ENCODE results near the gene MVD.
"Not testable (repeated sequence)": the region's sequence is repeated elsewhere in the genome, so short reads cannot be mapped to it uniquely, and the experiment has no call there.

MVD gene

DNA sequence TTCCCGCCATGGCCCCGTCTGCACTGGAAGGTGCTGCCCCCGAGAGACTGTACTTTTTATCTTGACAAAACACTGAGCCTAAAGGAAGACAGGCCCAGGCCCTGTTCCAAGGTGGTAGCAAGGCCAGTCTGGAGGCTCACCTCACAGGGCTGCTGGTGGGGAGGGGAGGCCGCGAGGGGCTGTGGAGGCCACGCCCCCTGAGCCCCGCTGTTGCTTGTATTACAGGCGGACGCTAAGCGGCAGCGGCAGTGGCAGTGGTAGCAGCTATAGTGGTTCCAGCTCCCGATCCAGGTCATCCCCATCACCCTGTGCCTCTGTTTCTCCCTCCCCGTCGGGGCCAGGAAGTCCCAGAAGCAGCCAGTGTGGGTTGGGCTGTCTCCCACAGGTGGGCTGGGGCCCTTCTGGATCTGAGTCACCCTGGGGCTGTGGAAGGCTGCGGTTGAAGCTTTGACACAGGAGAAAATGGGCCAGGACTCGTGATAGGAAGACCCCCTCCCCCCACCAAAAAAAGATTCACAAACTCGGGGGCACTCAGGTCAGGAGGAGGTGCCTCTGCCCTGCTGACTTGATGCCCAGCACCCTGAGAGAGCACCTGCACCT lies 37.8 kb downstream of the MVD start:
- DNase-seq (ENCODE audit: low read depth in 2 of 2) = no peak

DNA sequence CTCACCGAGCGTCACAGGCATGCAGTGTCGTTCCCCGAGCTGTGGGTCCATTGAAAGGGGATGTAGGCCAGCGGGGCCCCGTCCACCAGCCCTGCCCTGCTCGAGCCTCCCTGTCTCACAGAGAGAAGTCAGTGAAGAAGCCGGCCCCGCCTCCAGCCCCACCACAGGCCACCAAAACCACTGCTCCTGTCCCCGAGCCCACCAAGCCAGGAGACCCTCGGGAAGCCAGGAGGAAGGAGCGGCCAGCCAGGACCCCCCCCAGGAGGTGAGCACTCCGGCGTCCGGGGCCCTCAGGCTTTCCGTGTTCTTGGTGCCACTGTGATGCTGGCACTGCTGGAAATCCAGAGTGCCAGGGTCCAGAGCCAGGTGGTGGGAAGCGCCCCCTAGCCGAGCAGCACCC lies 38.4 kb downstream of the MVD start:
- no peak for DNase-seq (ENCODE audit: low read depth in 2 of 2)

DNA sequence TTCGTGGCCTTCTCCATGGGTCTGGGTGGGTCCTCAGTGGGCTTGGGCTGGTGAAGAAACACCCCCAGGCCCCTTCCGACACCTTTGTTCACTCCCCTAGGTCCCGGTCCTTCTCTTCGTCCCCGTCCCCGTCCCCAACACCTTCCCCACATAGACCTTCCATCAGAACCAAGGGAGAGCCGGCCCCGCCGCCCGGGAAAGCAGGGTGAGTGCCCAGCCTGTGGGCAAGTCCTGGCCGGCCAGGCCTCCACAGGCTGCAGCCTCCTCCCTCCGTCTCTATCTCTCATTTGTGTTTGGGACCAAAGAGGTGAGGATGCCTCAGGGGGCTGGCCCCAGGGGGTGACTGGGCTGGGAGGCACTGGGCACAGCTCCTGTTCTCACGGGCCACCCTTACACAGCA lies 39.0 kb downstream of the MVD start:
- no peak for DNase-seq (ENCODE audit: low read depth in 2 of 2)

DNA sequence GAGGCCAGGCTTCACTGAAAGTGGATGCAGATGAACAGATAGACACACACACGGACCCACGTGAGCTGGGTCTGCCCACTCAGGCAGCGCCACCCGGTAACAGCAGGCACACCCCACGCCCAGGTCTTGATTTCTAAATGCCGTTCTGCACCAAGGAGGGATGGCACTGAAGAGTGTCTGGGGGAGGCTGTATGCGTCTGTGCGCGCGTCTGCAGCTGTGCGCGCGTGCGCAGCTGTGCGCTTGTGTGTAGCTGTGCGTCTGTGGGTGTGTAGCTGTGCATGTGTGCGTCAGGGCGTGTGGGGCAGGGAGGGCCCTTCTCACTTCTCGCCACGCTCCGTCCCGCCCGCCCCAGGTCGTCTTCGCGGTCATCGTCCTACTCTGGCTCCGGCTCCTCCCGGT lies 40.0 kb downstream of the MVD start:
- DNase-seq (ENCODE audit: low read depth in 2 of 2) = no peak

DNA sequence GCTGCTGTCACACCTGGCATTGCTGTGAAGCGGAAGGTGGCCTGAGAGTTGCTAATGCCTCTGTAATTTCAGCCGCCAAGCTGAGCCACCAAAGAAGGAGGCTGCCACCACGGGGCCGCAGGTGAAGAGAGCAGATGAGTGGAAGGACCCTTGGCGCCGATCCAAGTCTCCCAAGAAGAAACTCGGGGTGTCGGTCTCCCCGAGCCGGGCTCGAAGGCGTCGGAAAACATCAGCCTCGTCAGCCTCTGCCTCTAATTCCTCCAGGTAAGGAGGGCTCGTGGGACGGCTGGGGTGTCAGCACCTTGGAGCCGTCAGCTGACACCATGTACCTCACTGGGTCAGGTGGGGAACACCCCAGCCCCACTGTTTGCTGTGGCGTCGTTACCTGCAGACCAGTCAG lies 40.8 kb downstream of the MVD start:
- no peak for DNase-seq (ENCODE audit: low read depth in 2 of 2)

DNA sequence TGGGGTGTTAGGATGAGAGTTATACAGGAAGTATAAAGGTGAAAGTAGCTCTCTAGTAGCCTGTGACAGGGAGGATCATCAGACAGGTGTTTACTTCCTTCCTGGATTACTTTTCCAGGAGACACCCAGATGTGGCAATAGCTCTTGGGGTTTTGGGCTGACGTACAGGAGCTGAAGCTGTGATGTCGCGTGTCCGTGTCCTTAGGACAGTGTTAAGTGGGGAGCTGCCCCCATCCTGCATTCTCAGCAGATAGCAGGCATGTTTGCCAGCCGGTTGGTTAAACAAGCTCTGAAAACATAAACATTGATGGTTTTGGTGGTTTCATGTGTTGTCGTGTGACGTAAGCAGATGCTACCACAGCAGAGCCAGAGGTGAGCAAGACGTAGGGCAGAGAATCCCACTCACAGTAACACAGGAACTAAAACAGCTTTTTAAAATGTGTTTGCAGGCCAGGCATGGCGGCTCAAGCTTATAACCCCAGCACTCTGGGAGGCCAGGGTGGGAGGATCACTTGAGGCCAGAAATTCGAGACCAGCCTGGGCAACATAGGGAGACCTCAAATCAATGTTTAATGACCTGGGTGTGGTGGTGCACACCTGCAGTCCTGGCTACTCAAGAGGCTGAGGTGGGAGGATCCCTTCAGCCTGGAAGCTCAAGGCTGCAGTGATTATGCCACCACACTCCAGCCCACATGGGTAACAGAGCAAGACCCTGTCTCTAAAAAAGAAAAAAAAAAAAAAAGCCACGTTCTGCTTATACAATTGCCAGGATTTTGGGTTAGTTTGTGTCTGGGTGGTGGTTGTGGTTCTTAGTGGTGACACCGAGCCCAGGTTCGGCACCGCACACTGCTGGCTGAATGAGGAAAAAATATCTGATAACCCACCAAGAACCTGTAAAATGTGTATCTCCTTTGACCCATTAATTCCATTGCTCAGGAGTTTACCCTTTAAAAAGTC lies 42.8 kb downstream of the MVD start:
- no peak for DNase-seq (ENCODE audit: low read depth in 2 of 2)

DNA sequence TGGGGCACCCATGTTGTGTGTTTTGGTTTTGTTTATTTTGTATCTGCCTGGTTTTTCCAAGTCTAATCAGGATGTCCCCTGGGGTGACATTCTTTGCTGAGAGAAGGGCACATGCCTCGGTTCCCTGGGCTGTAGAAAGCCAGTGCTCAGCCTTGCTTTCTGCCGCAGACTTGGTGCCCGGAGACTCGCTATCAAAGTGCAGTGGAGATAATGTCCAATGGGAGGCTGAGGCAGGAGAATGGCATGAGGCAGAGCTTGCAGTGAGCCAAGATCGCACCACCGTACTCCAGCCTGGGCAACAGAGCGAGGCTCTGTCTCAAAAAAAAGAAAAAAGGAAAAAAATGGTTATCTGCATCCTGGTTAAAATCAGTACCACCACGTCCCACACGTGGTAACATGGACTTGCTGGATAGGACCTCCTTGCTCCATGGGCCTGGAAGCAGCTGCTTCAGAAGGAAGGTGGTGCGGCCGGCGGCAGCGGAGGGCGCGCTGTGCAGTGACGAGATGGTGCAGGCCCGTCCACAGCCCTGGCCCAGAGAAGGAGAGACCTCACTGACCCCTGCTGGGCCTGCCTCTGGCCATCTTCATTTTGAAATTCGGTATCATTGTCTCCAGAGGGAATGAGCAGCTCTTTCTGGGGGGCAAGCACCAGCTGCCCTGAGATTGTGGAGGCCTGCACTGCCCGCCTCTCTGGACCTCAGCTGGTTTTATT lies 43.8 kb downstream of the MVD start:
- no peak for DNase-seq (ENCODE audit: low read depth in 2 of 2)

DNA sequence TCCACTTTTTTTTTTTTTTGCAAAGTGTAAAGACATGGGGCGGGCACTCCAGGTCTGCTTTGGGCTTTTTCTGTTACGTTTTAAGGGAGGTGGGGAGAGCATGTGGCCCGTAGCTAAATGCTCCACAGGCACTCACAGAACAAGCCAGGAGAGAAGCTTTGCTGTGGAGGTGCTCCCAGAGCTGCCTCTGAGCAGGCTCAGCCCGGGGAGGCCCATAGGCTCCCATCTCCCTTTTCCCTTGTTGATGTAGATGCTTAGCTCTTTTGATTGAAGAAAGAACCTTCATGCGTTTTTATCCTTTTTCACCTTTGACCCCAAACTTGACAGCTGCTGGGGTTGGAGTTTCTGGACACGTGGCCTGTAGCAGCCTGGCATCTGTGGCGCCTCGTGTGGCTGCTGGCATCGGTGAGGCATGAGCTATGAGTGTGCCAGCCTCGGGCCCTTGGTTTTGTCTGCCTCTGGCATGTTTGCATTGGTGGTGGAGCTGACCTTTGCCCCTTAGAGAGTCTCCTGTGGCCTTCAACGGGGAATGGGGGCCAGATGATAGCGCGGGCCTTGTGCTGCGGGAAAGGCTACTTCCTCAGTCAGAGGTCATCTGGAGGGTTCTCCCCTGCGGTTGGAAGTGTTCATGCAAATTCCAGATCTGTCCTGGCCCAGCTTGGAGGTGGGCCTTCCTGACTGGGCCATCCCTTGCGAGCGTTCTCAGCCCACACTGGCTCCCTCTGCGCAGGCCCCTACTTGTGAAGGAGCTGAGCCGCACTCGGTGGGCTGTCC lies 44.5 kb downstream of the MVD start:
- DNase-seq (ENCODE audit: low read depth in 2 of 2) = no peak

DNA sequence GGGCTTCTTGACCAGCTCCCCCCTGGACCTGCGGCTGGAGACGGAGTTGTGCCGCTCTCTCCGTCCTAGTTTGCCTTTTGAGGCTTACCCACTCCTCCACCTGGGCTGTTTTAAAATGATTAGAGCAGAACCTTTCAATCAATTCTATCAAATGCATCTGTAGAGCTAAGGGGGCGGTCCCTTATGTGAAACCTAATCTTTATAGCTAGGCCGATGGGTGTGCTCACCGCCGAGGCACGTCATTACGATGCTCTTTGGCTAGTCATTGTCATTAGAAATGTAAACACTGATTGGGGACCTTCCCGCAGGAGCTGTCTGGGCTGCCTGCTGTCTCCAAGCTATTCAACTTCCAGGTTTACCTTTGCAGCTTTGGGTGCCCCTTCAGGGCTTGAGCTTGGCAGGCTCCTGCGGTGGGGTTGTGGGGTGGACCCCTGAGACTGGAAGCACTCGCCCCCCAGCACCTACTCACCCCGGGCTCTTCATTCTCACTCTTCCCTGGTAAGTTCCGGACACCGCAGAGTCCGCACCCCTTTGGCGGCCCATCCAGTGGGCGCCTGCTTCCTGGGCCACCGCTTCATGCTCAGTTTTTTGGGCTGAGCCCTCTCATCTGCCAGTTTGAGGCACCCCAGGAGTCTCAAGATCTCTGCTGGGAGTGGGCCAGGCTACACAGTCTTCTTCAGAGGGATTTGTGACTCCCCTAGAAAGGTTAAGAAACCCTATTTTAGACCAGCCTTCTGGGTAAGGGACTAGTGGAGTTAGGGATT lies 45.4 kb downstream of the MVD start:
- no peak for DNase-seq (ENCODE audit: low read depth in 2 of 2)

DNA sequence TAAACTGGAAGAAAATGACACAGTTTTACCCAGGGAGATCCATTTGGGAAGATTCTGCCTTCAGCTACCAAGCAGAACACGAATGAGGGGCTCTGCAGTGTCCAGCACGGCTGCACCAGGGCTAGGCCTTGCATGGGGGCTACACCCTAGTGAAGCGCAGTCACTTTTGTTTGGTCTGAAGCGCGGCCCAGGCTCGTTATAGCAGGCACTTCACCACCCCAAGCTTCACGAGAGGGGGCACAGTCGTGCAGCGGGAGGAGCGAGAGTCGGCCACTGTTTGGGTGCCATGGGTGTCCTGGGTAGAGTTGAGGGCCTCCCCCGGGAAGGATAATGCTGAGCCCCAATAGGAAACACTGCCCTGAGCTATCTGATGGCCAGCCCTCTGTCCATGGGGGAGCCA lies 46.2 kb downstream of the MVD start:
- DNase-seq (ENCODE audit: low read depth in 2 of 2) = no peak

DNA sequence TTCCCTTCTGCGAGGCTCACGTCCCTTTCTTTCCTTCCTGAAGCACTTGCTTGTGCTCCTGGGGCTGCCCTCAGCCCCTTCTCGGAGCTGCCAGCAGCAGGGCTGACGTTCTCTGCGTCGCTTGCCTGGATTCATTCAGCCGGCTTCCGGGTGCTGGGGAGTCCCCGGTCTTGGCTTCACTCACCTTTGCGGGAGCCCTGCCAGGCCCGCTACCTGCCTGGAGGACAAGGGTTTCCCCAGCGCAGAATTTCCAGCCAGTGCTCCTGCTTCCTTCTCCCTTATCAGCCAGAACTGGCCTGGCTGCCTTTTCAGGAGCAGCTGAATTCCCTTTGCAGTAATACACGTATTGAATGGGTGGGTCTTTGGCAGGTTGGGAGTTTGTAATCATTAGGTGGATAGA lies 46.6 kb downstream of the MVD start:
- DNase-seq (ENCODE audit: low read depth in 2 of 2) = no peak

DNA sequence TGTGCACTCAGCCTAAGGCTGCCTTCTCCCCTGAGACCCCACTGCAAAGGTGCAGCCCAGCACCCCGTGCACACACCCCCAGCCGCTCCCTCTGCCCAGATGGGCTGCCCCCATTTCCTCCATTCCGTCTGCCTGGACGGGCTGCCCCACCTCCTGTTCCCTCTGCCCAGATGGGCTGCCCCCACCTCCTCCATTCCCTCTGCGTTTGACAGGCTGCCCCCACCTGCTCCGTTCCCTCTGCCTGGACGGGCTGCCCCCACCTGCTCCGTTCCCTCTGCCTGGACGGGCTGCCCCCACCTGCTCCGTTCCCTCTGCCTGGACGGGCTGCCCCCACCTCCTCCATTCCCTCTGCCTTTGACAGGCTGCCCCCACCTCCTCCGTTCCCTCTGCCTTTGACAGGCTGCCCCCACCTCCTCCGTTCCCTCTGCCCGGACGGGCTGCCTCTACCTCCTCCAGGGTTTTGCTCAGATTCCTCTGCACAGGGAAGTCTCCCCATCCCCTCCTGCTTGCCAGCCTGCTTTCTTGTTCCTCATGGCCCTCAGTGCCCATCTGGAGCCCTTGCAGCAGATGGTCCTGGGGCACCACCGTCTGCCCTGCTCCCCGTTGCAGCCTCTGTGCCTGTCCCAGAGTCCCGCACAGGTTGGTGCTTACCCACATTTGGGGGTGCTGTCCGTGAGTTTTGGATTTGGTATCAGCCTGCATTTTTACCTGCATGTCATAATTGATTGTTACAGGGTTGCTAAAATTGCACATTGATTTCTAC lies 47.9 kb downstream of the MVD start:
- no peak for DNase-seq (ENCODE audit: low read depth in 2 of 2)

DNA sequence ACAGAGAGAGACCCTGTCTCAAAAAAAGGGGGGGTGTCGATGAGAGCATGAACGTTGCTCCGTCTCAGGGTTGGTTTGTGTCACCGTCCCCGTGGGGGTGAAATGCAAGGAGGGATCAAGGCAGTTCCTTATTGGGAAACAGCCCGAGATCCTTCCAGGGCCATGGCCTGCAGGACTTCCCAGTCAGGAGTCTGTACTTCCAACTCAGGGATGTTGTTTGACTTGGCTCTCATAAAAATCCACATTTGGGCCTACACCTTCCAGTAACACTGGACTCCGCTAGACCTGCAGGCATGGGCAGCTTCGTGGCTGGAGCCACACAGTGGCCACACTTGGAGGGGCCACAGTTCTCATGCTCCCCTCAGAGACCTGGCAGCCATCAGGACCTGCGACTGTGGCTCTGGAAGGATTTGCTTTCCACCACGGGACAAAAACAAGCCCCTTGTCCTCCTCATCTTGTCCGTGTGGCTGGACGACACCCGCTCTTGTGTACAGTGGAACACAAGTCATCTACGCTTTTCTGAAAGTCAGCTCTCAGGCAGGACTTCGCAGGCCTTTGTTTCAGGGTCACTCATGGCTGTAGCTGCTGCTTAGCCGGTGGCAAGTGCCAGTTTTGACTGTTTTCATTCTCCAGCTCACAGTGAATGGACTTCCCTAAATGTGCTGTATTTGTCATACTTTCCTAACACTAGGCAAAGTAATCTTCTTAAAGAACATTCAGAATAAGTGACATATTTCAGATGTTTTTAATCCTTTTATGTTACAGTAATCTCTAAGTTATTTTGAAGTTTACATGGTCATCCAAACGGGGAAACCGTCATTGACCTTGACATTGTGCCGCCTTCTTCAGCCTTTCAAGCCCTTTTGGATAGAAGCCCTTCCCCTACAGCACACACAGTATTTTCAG lies 48.7 kb downstream of the MVD start:
- DNase-seq (ENCODE audit: low read depth in 2 of 2) = no peak

DNA sequence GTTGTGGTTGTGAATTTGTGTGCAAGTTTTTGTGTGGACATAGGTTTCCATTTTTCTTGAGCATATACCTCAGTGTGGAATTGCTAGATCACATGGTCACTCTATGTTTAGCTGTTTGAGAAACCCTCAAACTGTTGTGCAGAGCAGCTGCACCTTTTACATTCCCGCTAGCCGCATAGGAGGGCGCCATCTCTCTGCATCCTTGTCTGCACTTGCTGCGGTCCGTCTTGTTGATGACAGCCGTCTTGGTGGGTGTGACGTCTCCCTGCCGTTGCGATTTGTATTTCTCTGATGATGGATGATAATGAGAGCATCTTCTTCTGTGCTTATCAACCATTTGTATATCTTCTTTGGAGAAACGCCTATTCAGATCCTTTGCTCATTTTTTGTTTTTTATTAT lies 49.6 kb downstream of the MVD start:
- DNase-seq (ENCODE audit: low read depth in 2 of 2) = no peak

DNA sequence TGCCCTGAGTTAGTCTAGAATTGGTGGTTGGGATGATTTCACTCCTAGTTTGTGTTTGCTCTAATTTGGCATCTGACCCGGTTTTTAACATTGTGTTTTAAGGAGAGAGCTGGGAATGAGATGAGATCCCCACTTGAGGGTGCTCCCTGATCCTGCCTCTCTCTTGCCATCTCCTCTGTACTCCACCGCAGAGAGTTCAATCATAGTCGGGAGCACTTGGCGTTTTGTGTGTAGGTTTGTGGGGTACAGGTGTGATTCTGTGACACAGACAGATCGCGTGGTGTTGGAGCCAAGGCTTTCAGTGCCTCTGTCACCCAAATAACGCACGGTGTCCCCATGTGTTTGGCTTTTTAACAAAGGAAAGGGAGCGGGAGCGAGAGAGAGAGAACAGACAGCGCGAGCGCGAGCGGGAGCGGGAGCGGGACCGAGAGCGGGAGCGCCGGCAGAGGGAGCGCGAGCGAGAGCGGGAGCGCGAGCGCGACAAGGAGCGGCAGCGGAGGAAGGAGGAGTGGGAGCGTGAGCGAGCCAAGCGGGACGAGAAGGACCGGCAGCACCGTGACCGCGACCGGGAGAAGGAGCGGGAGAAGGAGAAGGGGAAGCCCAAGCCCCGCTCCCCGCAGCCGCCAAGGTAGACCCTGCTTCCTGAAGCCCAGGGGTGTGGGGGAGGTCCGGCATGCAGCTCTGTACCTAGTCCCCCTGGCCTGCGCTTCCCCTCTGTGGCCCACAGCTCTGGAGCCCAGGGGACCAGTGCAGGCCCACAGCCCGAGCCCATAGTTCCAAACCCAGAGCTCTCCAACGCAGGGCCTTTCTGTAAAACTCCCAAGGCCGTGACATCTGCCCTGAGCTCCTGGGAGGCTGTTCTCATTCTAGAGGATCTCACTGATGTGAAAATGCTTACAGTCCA lies 51.7 kb downstream of the MVD start:
- no peak for DNase-seq (ENCODE audit: low read depth in 2 of 2)

DNA sequence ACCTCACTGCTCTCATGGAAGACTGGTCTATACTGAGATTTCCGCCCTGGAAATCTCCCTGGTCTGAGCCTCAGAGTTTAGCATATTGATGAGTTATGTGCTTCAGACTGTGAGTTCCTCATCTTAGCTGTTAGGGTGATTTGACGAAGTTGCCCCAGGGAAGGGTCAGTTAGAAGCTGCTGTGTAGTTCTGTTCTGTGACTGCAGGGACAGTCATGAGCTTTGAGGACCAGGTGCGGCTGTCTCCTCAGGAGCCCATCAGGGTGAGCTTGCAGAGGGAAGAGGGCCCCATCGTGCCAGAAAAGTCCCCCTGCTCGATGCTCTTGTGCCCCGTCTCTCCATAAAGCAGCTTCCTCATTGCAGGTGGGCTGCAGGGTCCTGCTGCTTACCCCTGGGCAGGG lies 52.8 kb downstream of the MVD start:
- no peak for DNase-seq (ENCODE audit: low read depth in 2 of 2)

DNA sequence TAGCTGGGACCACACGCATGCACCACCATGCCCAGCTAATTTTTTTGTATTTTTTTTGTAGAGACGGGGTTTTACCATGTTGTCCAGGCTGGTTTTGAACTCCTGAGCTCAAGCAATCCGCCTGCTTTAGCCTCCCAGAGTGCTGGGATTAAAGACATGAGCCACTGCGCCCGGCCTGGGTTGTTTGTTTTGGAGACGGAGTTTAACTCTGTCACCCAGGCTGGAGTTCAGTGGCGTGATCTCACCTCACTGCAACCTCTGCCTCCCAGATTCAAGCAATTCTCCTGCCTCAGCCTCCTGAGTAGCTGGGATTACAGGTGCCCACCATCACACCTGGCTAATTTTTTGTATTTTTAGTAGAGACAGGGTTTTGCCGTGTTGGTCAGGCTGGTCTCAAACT lies 53.5 kb downstream of the MVD start:
- DNase-seq (ENCODE audit: low read depth in 2 of 2) = not testable (repeated sequence)

DNA sequence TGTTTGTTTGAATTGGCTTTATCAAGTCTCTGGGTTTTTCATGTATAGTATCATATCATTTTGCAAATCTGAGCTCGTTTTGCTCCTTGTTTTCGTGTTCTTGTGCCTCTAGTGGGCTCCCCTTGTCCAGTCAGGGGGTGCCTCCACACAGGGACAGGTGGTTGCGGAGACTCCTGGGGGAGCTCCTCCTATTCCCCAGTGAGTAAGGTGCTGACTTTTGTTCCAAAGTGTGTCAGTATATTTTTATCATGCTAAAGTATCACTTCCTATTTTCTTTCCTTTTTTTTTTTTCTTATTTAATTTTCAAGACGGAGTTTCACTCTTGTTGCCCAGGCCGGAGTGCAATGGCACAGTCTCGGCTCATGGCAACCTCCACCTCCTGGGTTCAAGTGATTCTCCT lies 54.8 kb downstream of the MVD start:
- no peak for DNase-seq (ENCODE audit: low read depth in 2 of 2)
